ENCODE data around the gene GSX2.

DNA sequence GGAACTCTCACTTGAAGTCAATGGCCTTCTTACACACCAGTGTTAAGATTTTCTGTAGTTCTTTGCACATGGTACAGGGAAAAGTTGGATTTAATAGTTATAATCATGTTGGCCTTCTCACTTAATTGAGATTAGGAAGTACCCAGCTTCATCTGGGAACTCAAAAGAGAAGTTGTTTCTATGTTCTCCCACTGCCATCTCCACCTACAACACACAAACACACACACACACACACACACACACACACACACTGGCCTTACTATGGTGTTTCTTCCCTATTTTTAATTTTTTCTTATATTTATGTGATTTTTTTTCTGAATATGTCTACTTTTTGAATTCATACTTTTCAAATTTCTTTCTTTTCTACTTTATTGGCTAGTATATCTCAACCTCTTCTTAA, 25.6 kb upstream of the GSX2 start:
- TF ChIP-seq EZH2 (IDR thresholded peaks at IDR 0.05; ENCODE audit: insufficient read depth, poor library complexity, severe bottlenecking): no peak
- no peak for TF ChIP-seq EZH2phosphoT487 (IDR thresholded peaks at IDR 0.05; ENCODE audit: insufficient read depth, low read depth)

All from GM23248 (cell line).